Subcutaneous preadipocyte (primary cell): ENCODE data around the gene SCNN1G. TPM values are rescaled to one million over a fixed set of nuclear protein-coding genes. Genes with fewer than 3 reads are reported as not detected.

ENCODE experiments used
- total RNA-seq: library from RNA; depleted of rRNA; stranded (reverse); fragments of >200 nt; gene quantifications from 2 replicates; pipeline ENCODE4 v1.2.3, GENCODE V29; 2012

Gene SCNN1G
- not detected in 2 replicates for total RNA-seq

GRCh38 chr16:23182679-23183542 is at the start of gene SCNN1G:
SCNN1G (plus strand) TSS chr16:23182745; CDS start chr16:23186272, 3,527 bp downstream.

GRCh38 chr16:23149267-23149992 is 33.1 kb upstream of the SCNN1G start, which contains the start of gene USP31:
USP31 (minus strand) TSS chr16:23149452; CDS start chr16:23149270, 182 bp downstream.

Other genes with a start within 250 kb of the SCNN1G start
- gene USP31, start 33.3 kb upstream of the SCNN1G start, total RNA-seq: 8.1 and 12.5 TPM in 2 replicates
- not detected in 2 replicates for gene SCNN1B, start 119.6 kb downstream of the SCNN1G start, total RNA-seq